ENCODE results near the gene PER1. TPM values are rescaled to one million over a fixed set of nuclear protein-coding genes. Genes with fewer than 3 reads are reported as not detected.

PER1 gene
- total RNA-seq, 6 donors from 2014 or later, result 112 to 358 (median 288) TPM

DNA sequence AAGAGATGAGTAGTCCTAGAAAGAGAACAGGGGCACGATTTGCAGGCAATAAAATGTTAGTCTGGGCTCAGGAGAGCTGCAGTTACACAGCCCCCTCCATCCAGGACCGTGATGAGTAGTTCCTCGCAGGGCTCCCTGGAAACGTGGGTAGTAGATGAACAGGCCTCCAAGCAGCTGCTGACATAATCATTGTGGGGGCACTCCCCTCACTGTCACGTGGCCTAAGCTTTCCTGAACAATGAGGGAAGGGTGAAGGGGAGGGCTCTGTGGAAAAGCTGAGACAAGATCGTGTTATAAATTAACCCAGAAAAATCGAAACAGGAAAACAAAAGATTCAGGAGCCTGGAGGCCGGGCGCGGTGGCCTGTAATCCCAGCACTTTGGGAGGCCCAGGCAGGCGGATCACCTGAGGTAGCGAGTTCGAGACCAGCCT, 1.3 kb upstream of the PER1 start:
- H3K4me3 ChIP-seq, result peak overlapping the region in 3 of 4 donors; percentile 63 to 85 (median 74)
- H3K9me3 ChIP-seq, result no peaks in the 10 kb centered on the region
- H3K4me1 ChIP-seq, result peaks cover 35 to 62% (median 41%) of the 10 kb centered on the region in 4 donors
- peaks cover 23 to 40% (median 27%) of the 10 kb centered on the region in 4 donors for H3K36me3 ChIP-seq
- no peaks in the 10 kb centered on the region for H3K27me3 ChIP-seq
- peak; percentile 2 to 47 for ATAC-seq (ENCODE audit: low FRiP score in 2 of 2)
- WGBS, 2 donors, result 18 to 25% methylated on average over 13 of the region's 13 CpGs
- peak; percentile 78 to 90 for DNase-seq
- H3K27ac ChIP-seq, result peak overlapping the region; percentile 98 to 100 (median 99)
- TF ChIP-seq, protein P1, sequence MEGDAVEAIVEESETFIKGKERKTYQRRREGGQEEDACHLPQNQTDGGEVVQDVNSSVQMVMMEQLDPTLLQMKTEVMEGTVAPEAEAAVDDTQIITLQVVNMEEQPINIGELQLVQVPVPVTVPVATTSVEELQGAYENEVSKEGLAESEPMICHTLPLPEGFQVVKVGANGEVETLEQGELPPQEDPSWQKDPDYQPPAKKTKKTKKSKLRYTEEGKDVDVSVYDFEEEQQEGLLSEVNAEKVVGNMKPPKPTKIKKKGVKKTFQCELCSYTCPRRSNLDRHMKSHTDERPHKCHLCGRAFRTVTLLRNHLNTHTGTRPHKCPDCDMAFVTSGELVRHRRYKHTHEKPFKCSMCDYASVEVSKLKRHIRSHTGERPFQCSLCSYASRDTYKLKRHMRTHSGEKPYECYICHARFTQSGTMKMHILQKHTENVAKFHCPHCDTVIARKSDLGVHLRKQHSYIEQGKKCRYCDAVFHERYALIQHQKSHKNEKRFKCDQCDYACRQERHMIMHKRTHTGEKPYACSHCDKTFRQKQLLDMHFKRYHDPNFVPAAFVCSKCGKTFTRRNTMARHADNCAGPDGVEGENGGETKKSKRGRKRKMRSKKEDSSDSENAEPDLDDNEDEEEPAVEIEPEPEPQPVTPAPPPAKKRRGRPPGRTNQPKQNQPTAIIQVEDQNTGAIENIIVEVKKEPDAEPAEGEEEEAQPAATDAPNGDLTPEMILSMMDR (IDR thresholded peaks at IDR 0.05), result no peak
- peak in 2 of 4 donors; percentile 55 to 59 for TF ChIP-seq EP300 (IDR thresholded peaks at IDR 0.05)
- TF ChIP-seq POLR2AphosphoS5 (IDR thresholded peaks at IDR 0.05), result peak; percentile 81 to 84
- TF ChIP-seq POLR2A (IDR thresholded peaks at IDR 0.05), result no peak

DNA sequence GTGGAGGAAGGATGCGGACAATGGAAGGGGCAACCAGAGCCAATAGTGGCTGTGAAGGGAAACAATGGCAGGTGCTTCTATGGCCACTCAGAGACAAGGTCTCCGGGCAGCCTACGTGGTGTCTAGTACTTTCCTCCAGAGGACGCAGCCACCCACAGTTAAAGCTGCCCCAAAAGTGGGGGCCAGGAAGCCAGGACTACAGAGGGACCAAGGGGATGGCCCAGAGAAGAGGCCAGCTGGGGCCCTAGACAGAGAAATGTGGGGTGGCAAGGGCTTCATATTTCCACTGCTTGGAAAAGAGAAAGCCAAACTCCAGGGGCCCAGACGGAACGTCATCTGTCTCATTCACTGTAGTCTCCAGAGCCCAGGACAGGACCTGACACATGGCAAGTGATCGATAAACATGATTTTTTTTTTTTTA, 837 bp upstream of the PER1 start:
- peaks cover 32 to 62% (median 39%) of the 10 kb centered on the region in 4 donors for H3K4me1 ChIP-seq
- TF ChIP-seq, protein P1 (IDR thresholded peaks at IDR 0.05), result no peak
- TF ChIP-seq EP300 (IDR thresholded peaks at IDR 0.05) (no peak), POLR2A (IDR thresholded peaks at IDR 0.05) (no peak), POLR2AphosphoS5 (IDR thresholded peaks at IDR 0.05) (no peak)
- WGBS, 2 donors, result 75 to 78% methylated on average over 7 of the region's 7 CpGs
- H3K36me3 ChIP-seq, result peaks cover 28 to 40% (median 32%) of the 10 kb centered on the region in 4 donors
- H3K4me3 ChIP-seq, result peak overlapping the region in 3 of 4 donors; percentile 65 to 85 (median 74)
- no peaks in the 10 kb centered on the region for H3K27me3 ChIP-seq
- ATAC-seq (ENCODE audit: low FRiP score in 2 of 2), result no peak
- no peaks in the 10 kb centered on the region for H3K9me3 ChIP-seq
- peak overlapping the region; percentile 98 to 100 (median 99) for H3K27ac ChIP-seq
- no peak for DNase-seq

DNA sequence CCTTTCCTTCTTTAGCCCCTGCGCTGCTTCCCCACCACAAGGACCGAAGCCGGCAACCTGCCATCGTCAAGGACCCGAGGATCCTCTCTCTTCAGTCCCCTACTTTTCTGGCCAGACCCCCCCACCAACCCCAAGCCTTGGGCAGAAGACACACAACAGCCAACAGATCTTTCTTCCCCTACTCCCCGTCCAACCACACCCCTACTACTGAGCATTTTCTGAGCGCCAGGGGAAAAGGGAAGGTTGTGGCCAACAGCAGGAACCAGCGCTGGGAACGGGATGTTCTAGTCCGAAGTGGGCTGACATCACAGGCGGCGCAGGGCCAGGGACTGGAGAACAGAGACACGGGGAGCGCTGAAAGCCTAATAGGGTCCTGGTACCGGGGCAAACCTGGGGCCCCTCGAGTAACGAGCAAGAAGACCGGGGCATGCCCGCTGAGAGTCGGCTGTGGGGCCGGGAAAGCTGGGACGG, 528 bp downstream of the PER1 start:
- TF ChIP-seq POLR2AphosphoS5 (IDR thresholded peaks at IDR 0.05) (peak in 1 of 2 donors; percentile 36), POLR2A (IDR thresholded peaks at IDR 0.05) (no peak), EP300 (IDR thresholded peaks at IDR 0.05) (peak; percentile 61 to 98 (median 97))
- TF ChIP-seq, protein P1 (IDR thresholded peaks at IDR 0.05), result no peak
- Histone ChIP-seq H3K4me1 (peaks cover 31 to 57% (median 36%) of the 10 kb centered on the region in 4 donors), H3K9me3 (no peaks in the 10 kb centered on the region), H3K27me3 (no peaks in the 10 kb centered on the region), H3K36me3 (peaks cover 42 to 51% (median 46%) of the 10 kb centered on the region in 4 donors), H3K4me3 (peak overlapping the region; percentile 65 to 92 (median 80)), H3K27ac (peak overlapping the region; percentile 98 to 100 (median 99))
- peak; percentile 88 to 91 for DNase-seq
- ATAC-seq (ENCODE audit: low FRiP score in 2 of 2), result peak; percentile 2 to 4
- WGBS, 2 donors, result 0 to 1% methylated on average over 22 of the region's 22 CpGs

DNA sequence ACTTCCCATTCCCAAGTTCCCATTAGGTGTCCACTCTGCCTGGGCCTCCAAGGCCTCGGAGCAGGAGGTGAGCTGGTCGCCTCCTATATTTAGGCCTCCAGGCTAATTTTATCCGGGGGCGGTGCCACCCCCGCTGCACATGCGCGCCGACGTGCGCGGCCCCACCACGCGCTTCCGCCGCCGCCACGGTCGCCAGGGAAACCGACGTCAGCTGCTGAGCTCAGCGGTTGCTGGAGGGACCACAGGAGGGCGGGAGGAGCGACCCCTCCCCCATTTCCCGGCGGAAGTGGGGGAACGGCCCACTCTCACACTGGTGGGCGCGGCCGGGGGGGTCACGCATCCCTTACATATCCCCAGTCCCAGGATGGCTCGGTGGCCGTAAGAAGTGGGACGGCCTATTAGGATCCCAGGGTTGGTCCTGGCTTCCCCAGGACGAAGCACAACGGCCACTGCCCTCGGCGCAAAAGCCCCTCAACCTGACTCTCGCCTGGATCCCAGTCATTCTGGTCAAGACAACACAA, 1.0 kb downstream of the PER1 start:
- TF ChIP-seq POLR2A (IDR thresholded peaks at IDR 0.05), result peak; percentile 52 to 76 (median 64)
- peak; percentile 94 to 96 for TF ChIP-seq POLR2AphosphoS5 (IDR thresholded peaks at IDR 0.05)
- TF ChIP-seq, protein P1 (IDR thresholded peaks at IDR 0.05), result peak in 4 of 6 experiments; percentile 20 to 65 (median 47)
- peak in 3 of 4 donors; percentile 54 to 97 (median 55) for TF ChIP-seq EP300 (IDR thresholded peaks at IDR 0.05)
- Histone ChIP-seq H3K4me3 (peak overlapping the region; percentile 65 to 92 (median 80)), H3K4me1 (peaks cover 31 to 57% (median 36%) of the 10 kb centered on the region in 4 donors), H3K27me3 (no peaks in the 10 kb centered on the region), H3K9me3 (no peaks in the 10 kb centered on the region), H3K36me3 (peaks cover 47 to 56% (median 51%) of the 10 kb centered on the region in 4 donors), H3K27ac (peak overlapping the region; percentile 98 to 100 (median 99))
- ATAC-seq (ENCODE audit: low FRiP score in 2 of 2) (peak; percentile 34 to 53), DNase-seq (peak; percentile 89 to 98)
- 0 to 2% methylated on average over 20 to 35 of the region's 38 CpGs for WGBS, 2 donors
